Measurements from ENCODE around the gene SLC4A7.

Gene SLC4A7

GRCh38 chr3:27325419-27325818, 158.8 kb downstream of the SLC4A7 start:
- DNase-seq, result no peak

DNA sequence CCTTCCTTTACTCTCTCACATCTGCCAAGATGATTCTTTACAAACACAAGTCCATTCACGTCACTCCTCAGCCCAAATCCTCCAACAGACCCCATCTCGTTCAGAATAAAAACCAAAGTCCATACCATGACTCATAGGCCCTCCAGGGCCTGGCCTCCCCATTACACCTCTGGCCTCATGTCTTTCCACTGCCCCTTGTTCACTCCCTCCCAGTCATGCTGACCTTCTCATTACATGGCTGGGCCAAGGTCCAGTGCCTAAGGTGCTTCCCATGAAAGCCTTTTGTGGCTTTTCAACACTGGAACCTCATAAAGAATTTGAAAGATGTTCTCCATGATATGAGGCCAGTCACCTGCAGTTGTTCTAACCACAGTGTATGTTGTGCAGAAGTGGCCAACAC, 159.5 kb downstream of the SLC4A7 start:
- no peak for DNase-seq

DNA sequence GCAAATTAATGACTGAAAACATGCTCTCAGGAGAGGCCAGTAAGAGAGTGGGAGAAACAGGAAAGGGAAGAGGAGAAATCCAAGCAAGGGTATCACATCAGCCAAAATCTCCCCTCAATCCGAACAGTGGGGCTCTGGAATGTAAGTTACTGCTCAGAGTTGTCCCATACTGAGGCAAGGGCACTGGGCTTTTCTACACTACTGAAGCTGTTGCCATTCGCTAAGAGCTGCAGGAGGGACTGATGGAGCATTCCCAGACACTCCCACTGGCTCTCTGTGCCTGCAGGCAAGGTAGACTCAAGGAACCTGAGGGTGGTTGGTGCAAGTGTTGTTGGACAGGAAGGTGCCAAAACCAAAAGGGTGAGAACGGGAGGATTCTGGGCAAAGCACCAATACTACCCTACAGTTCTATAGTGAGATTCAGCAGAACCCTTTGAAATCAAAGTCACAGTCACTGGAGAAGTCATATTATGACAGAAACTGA, 161.1 kb downstream of the SLC4A7 start:
- no peak for DNase-seq
